GM12878 (cell line): Measurements from ENCODE around the gene SCAP. TPM values are rescaled to one million over a fixed set of nuclear protein-coding genes. Genes with fewer than 3 reads are reported as not detected.

ENCODE experiments used
- ATAC-seq: fragments of 200-7000 bp; cut with Tn5 transposase; 3 replicates; pipeline ENCODE4 v1.9.1; 2020; ENCODE audit warnings: mild to moderate bottlenecking, moderate library complexity
- BruUV-seq: library from RNA; stranded (reverse); fragments of 400-500 nt; replicated peaks from 2 replicates; lab custom pipeline; 2021; lab: Mats Ljungman, UMichigan
- CTCF ChIA-PET: fragments of 300-600 bp; sonication (Branson Sonifier 250); formaldehyde crosslinking; extraction: SDS; loops from one replicate; lab custom pipeline; 2021; ENCODE audit warnings: inconsistent platforms; lab: Yijun Ruan, JAX
- POLR2A ChIA-PET: fragments of 350-600 bp; formaldehyde crosslinking; extraction: SDS; loops from one replicate; lab custom pipeline; 2021; ENCODE audit warnings: inconsistent platforms; lab: Charles Lee
- RAD21 ChIA-PET: fragments of 300-600 bp; sonication (Branson Sonifier 250); formaldehyde crosslinking; loops from one replicate; lab custom pipeline; 2023; ENCODE audit warnings: antibody characterized with exemption; ENCODE audit not compliant: unreplicated experiment; lab: Charles Lee
- SMC1A ChIA-PET: fragments of 300-600 bp; sonication (Branson Sonifier 250); formaldehyde crosslinking; loops from one replicate; lab custom pipeline; 2023; ENCODE audit not compliant: unreplicated experiment, uncharacterized antibody; lab: Charles Lee
- DNase-seq: peaks from one replicate; pipeline ENCODE4 v3.0.0-alpha.2; 2011; ENCODE audit warnings: low read depth, low spot score
- FAIRE-seq: peaks from 3 replicates; lab custom pipeline; 2011; peaks lifted over from hg19 to GRCh38; lab: Jason Lieb, UNC
- H2AFZ ChIP-seq: 2 replicates; pipeline ENCODE4 v1.6.0; 2011; ENCODE audit warnings: low read depth, low read length, control low read depth; ENCODE audit not compliant: control insufficient read depth
- H3K27ac ChIP-seq: 2 replicates; pipeline ENCODE4 v1.5.1; 2011; ENCODE audit warnings: control low read depth; ENCODE audit not compliant: control insufficient read depth, insufficient read depth
- H3K27me3 ChIP-seq, 2 experiments: replicated peaks in 1 of 2; 2 replicates each; pipeline versions ENCODE4 v1.6.0 to v1.6.1; 2011; ENCODE audit warnings: low read length in 1 of 2; ENCODE audit not compliant: control insufficient read depth in 2 of 2, insufficient read depth in 2 of 2
- H3K36me3 ChIP-seq, 2 experiments: 2 replicates each; pipeline ENCODE4 v1.5.1; 2011; ENCODE audit warnings: low read length in 1 of 2; ENCODE audit not compliant: control insufficient read depth in 2 of 2, insufficient read depth in 2 of 2
- H3K4me1 ChIP-seq: 2 replicates; pipeline ENCODE4 v1.6.1; 2011; ENCODE audit warnings: mild to moderate bottlenecking, low read length, moderate library complexity, mixed read lengths; ENCODE audit not compliant: control insufficient read depth, insufficient read depth
- H3K4me2 ChIP-seq: 2 replicates; pipeline ENCODE4 v1.6.0; 2011; ENCODE audit warnings: control low read depth; ENCODE audit not compliant: control insufficient read depth, insufficient read depth
- H3K4me3 ChIP-seq: fragments of 200-600 bp; sonication (generic); 2 replicates; pipeline ENCODE4 v1.5.1; 2016
- H3K79me2 ChIP-seq: 2 replicates; pipeline ENCODE4 v1.6.0; 2011; ENCODE audit warnings: low read length; ENCODE audit not compliant: control insufficient read depth, insufficient read depth
- H3K9ac ChIP-seq: 2 replicates; pipeline ENCODE4 v1.8.0; 2011; ENCODE audit warnings: low read length, control low read depth, mixed read lengths; ENCODE audit not compliant: control insufficient read depth, insufficient read depth
- H3K9me3 ChIP-seq: replicated peaks from 3 replicates; pipeline ENCODE4 v1.5.1; 2011; ENCODE audit warnings: mild to moderate bottlenecking, low read length; ENCODE audit not compliant: control insufficient read depth, insufficient read depth
- H4K20me1 ChIP-seq: 2 replicates; pipeline ENCODE4 v1.6.0; 2011; ENCODE audit not compliant: control insufficient read depth, insufficient read depth
- CEBPB ChIP-seq, 2 experiments: fragments of 150-350 bp in 1 of 2; IDR thresholded peaks; 2 replicates each; pipeline ENCODE4 v1.6.1; 2012 to 2014; ENCODE audit warnings: low read depth in 2 of 2, low read length in 2 of 2, borderline replicate concordance in 1 of 2, inconsistent platforms in 1 of 2
- EED ChIP-seq: sonication (generic); IDR thresholded peaks from 2 replicates; pipeline ENCODE4 v1.6.1; 2016; ENCODE audit warnings: antibody characterized with exemption, low read depth
- ETV6 ChIP-seq, 2 experiments: fragments of 450-650 bp in 1 of 2; IDR thresholded peaks in 1 of 2; conservative IDR thresholded peaks in 1 of 2; 2 replicates each; pipeline ENCODE4 v1.6.1; 2014; ENCODE audit warnings: antibody characterized with exemption in 1 of 2, borderline replicate concordance in 1 of 2, low read depth in 1 of 2, mild to moderate bottlenecking in 1 of 2, moderate library complexity in 1 of 2
- HDGF ChIP-seq: fragments of 450-650 bp; IDR thresholded peaks from 2 replicates; pipeline ENCODE4 v1.6.1; 2016; ENCODE audit warnings: antibody characterized with exemption
- NBN ChIP-seq: fragments of 450-650 bp; IDR thresholded peaks from 2 replicates; pipeline ENCODE4 v1.6.1; 2016
- POU2F2 ChIP-seq: IDR thresholded peaks from 3 replicates; pipeline ENCODE4 v1.6.1; 2011; ENCODE audit warnings: low read depth, mild to moderate bottlenecking, low read length, borderline replicate concordance
- SRF ChIP-seq, 2 experiments: IDR thresholded peaks; 2 replicates each; pipeline ENCODE4 v1.6.1; 2011; ENCODE audit warnings: low read depth in 2 of 2, low read length in 2 of 2, mild to moderate bottlenecking in 1 of 2, moderate library complexity in 1 of 2
- SUZ12 ChIP-seq: fragments of 200-600 bp; sonication (generic); IDR thresholded peaks from one replicate; pipeline ENCODE4 v1.6.1; 2018; ENCODE audit warnings: antibody characterized with exemption, mild to moderate bottlenecking; ENCODE audit not compliant: unreplicated experiment
- ZBED1 ChIP-seq: IDR thresholded peaks from 2 replicates; pipeline ENCODE4 v1.6.1; 2016; ENCODE audit warnings: borderline replicate concordance
- WGBS: methylation state at CpG from one replicate; pipeline ENCODE4 v1.1.6; 2016; ENCODE audit warnings: low lambda C conversion rate; ENCODE audit not compliant: insufficient replicate concordance, insufficient coverage; ENCODE audit errors: missing lambda C conversion rate; 5-methylcytosine and 5-hydroxymethylcytosine counted together
- in situ Hi-C: fragments of 300-500 bp; cut with MboI; formaldehyde crosslinking; loops from 9 replicates; pipeline ENCODE4 v1.14.3; 2018; ENCODE audit warnings: mixed read lengths
- intact Hi-C: fragments of 100-400 bp; cut with micrococcal nuclease; formaldehyde crosslinking; loops from one replicate; pipeline ENCODE4 v1.14.2; 2022; ENCODE audit not compliant: unreplicated experiment
- polyA plus RNA-seq, 11 experiments: library from polyadenylated mRNA; depleted of rRNA in 4 of 11; unstranded in 6 of 11; stranded (reverse) in 5 of 11; fragments of >200 nt; fragmentation: Nextera tagmentation in 4 of 11; fragmentation: Illumina TruSeq in 1 of 11; extraction: Ambion mirVana in 4 of 11; extraction: Trizol in 1 of 11; gene quantifications; 1 replicate in 1 of 11; 2 replicates in 10 of 11; pipeline versions ENCODE4 v1.2.1 to v1.2.3, GENCODE V29; 2011 to 2016; ENCODE audit warnings: inconsistent platforms in 2 of 11, missing spikeins in 2 of 11, low read depth in 1 of 11
- total RNA-seq, 4 experiments: library from RNA; depleted of rRNA in 3 of 4; stranded (reverse); fragments of >200 nt in 3 of 4; fragmentation: Illumina TruSeq in 1 of 4; extraction: Trizol in 1 of 4; gene quantifications; 2 replicates each; pipeline versions ENCODE4 v1.2.1 to v1.2.3, GENCODE V29; 2013 to 2021
- TF ChIP-seq, protein P1 (sequence below): fragments of 450-650 bp; formaldehyde crosslinking; IDR thresholded peaks from 2 replicates; pipeline ENCODE4 v1.4.0; 2022; ENCODE audit warnings: mild to moderate bottlenecking, moderate library complexity
- TF ChIP-seq, protein P2 (sequence below): fragments of 450-650 bp; IDR thresholded peaks from 2 replicates; pipeline ENCODE4 v1.6.1; 2016; ENCODE audit warnings: mild to moderate bottlenecking, moderate library complexity, borderline replicate concordance
- TF ChIP-seq, protein P3 (sequence below): fragments of 450-650 bp; IDR thresholded peaks from 2 replicates; pipeline ENCODE4 v1.6.1; 2017; ENCODE audit warnings: low read depth, mild to moderate bottlenecking, moderate library complexity

Gene SCAP
- total and polyA plus RNA-seq, 10 of the 15 experiments (the other 5 are each of a cell fraction or from before 2014, with no cell fraction given): 1.5 to 64.1 (median 27.9) TPM

GRCh38 chr3:47517937-47518336 is 42.2 kb upstream of the SCAP start (continued):
- TF ChIP-seq, protein P1, sequence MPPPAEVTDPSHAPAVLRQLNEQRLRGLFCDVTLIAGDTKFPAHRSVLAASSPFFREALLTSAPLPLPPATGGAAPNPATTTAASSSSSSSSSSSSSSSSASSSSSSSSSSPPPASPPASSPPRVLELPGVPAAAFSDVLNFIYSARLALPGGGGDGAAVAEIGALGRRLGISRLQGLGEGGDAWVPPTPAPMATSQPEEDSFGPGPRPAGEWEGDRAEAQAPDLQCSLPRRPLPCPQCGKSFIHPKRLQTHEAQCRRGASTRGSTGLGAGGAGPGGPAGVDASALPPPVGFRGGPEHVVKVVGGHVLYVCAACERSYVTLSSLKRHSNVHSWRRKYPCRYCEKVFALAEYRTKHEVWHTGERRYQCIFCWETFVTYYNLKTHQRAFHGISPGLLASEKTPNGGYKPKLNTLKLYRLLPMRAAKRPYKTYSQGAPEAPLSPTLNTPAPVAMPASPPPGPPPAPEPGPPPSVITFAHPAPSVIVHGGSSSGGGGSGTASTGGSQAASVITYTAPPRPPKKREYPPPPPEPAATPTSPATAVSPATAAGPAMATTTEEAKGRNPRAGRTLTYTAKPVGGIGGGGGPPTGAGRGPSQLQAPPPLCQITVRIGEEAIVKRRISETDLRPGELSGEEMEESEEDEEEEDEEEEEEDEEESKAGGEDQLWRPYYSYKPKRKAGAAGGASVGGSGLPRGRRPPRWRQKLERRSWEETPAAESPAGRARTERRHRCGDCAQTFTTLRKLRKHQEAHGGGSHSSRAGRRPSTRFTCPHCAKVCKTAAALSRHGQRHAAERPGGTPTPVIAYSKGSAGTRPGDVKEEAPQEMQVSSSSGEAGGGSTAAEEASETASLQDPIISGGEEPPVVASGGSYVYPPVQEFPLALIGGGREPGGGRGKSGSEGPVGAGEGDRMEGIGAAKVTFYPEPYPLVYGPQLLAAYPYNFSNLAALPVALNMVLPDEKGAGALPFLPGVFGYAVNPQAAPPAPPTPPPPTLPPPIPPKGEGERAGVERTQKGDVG: no peak

GRCh38 chr3:47515864-47516319 is 40.2 kb upstream of the SCAP start:
- Histone ChIP-seq H3K9ac (no peak overlapping the region), H4K20me1 (no peaks in the 10 kb centered on the region), H3K27me3 (no peaks in the 10 kb centered on the region), H3K79me2 (peaks cover 22% of the 10 kb centered on the region), H3K4me3 (no peak overlapping the region), H3K9me3 (no peaks in the 10 kb centered on the region), H3K27ac (no peak overlapping the region), H3K4me2 (no peak overlapping the region), H3K4me1 (peaks cover 6% of the 10 kb centered on the region; the same call in 1 of the 2 replicates), H3K36me3 (no peaks in the 10 kb centered on the region), H2AFZ (no peak overlapping the region)
- no TSS peak for BruUV-seq
- DNase-seq (no peak), FAIRE-seq (no peak), ATAC-seq (no peak)
- 70% methylated on average over 5 of the region's 5 CpGs for WGBS
- RAD21 ChIA-PET: interaction anchor here (1.4 kb wide), 1 partner anchor 94 kb away, joined by 7 read pairs; no protein-coding TSS in a partner anchor
- POLR2A ChIA-PET: interaction anchor here (0.7 kb wide), 1 partner anchor 265 kb away, joined by 4 read pairs; no protein-coding TSS in a partner anchor
- CTCF ChIA-PET: interaction anchor here (8.4 kb wide), 1 partner anchor 93 kb away, joined by 53 read pairs; no protein-coding TSS in a partner anchor
- SMC1A ChIA-PET: interaction anchor here (0.6 to 2.8 kb wide), 2 partner anchors 94 to 95 kb away, joined by 3 to 7 read pairs; no protein-coding TSS in a partner anchor
- intact Hi-C loops (no loop called here), in situ Hi-C loops (no loop called here)
- TF ChIP-seq SUZ12 (no peak), SRF (IDR thresholded peaks at IDR 0.05; ENCODE audit: low read depth in 2 of 2, low read length in 2 of 2) (no peak), HDGF (no peak), ZBED1 (no peak), CEBPB (IDR thresholded peaks at IDR 0.05; ENCODE audit: borderline replicate concordance in 1 of 2, low read depth in 2 of 2, low read length in 2 of 2) (no peak), NBN (no peak), POU2F2 (no peak), EED (no peak), ETV6 (conservative IDR thresholded peaks at IDR 0.05 in 1 of 2, IDR thresholded peaks at IDR 0.05 in 1 of 2; ENCODE audit: borderline replicate concordance in 1 of 2, low read depth in 1 of 2) (no peak)
- TF ChIP-seq, protein P2, sequence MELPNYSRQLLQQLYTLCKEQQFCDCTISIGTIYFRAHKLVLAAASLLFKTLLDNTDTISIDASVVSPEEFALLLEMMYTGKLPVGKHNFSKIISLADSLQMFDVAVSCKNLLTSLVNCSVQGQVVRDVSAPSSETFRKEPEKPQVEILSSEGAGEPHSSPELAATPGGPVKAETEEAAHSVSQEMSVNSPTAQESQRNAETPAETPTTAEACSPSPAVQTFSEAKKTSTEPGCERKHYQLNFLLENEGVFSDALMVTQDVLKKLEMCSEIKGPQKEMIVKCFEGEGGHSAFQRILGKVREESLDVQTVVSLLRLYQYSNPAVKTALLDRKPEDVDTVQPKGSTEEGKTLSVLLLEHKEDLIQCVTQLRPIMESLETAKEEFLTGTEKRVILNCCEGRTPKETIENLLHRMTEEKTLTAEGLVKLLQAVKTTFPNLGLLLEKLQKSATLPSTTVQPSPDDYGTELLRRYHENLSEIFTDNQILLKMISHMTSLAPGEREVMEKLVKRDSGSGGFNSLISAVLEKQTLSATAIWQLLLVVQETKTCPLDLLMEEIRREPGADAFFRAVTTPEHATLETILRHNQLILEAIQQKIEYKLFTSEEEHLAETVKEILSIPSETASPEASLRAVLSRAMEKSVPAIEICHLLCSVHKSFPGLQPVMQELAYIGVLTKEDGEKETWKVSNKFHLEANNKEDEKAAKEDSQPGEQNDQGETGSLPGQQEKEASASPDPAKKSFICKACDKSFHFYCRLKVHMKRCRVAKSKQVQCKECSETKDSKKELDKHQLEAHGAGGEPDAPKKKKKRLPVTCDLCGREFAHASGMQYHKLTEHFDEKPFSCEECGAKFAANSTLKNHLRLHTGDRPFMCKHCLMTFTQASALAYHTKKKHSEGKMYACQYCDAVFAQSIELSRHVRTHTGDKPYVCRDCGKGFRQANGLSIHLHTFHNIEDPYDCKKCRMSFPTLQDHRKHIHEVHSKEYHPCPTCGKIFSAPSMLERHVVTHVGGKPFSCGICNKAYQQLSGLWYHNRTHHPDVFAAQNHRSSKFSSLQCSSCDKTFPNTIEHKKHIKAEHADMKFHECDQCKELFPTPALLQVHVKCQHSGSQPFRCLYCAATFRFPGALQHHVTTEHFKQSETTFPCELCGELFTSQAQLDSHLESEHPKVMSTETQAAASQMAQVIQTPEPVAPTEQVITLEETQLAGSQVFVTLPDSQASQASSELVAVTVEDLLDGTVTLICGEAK: no peak
- TF ChIP-seq, protein P3, sequence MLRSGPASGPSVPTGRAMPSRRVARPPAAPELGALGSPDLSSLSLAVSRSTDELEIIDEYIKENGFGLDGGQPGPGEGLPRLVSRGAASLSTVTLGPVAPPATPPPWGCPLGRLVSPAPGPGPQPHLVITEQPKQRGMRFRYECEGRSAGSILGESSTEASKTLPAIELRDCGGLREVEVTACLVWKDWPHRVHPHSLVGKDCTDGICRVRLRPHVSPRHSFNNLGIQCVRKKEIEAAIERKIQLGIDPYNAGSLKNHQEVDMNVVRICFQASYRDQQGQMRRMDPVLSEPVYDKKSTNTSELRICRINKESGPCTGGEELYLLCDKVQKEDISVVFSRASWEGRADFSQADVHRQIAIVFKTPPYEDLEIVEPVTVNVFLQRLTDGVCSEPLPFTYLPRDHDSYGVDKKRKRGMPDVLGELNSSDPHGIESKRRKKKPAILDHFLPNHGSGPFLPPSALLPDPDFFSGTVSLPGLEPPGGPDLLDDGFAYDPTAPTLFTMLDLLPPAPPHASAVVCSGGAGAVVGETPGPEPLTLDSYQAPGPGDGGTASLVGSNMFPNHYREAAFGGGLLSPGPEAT: no peak
